SK-N-SH treated with all-trans-retinoic acid at 6 μM for 48 hours (cell line): Measurements from ENCODE around the gene EIF4G1.

Experiments used
- ARNTL ChIP-seq: fragments of 450-650 bp; formaldehyde crosslinking; IDR thresholded peaks from 2 replicates; pipeline ENCODE4 v1.5.0; 2020; ENCODE audit warnings: low read depth, mild to moderate bottlenecking, moderate library complexity, borderline replicate concordance
- CREB5 ChIP-seq: fragments of 250-450 bp; sonication (Bioruptor Pico); IDR thresholded peaks from 2 replicates; pipeline ENCODE4 v1.5.1; 2020; ENCODE audit warnings: low read depth, mild to moderate bottlenecking, moderate library complexity
- GLIS3 ChIP-seq: fragments of 250-450 bp; sonication (Bioruptor Pico); IDR thresholded peaks from 2 replicates; pipeline ENCODE4 v1.5.0; 2020; ENCODE audit warnings: mild to moderate bottlenecking, moderate library complexity
- ISL1 ChIP-seq: fragments of 250-450 bp; sonication (Bioruptor Pico); IDR thresholded peaks from 2 replicates; pipeline ENCODE4 v2.1.2; 2022; ENCODE audit warnings: mild to moderate bottlenecking, moderate library complexity
- PATZ1 ChIP-seq: fragments of 250-450 bp; sonication (Bioruptor Pico); IDR thresholded peaks from 2 replicates; pipeline ENCODE4 v1.8.0; 2020; ENCODE audit warnings: mild to moderate bottlenecking, moderate library complexity, borderline replicate concordance
- PPARA ChIP-seq: fragments of 250-450 bp; sonication (Bioruptor Pico); IDR thresholded peaks from 2 replicates; pipeline ENCODE4 v1.5.0; 2020; ENCODE audit warnings: mild to moderate bottlenecking, borderline replicate concordance
- RARB ChIP-seq: fragments of 250-450 bp; sonication (Bioruptor Pico); IDR thresholded peaks from 2 replicates; pipeline ENCODE4 v1.8.0; 2021; ENCODE audit warnings: mild to moderate bottlenecking, moderate library complexity
- SNAI2 ChIP-seq: fragments of 250-450 bp; sonication (Bioruptor Pico); IDR thresholded peaks from 2 replicates; pipeline ENCODE4 v1.5.0; 2020; ENCODE audit warnings: mild to moderate bottlenecking, moderate library complexity
- TCF4 ChIP-seq: fragments of 250-450 bp; sonication (Bioruptor Pico); IDR thresholded peaks from 2 replicates; pipeline ENCODE4 v1.8.0; 2021; ENCODE audit warnings: mild to moderate bottlenecking, moderate library complexity, borderline replicate concordance
- TSHZ2 ChIP-seq: fragments of 250-450 bp; sonication (Bioruptor Pico); IDR thresholded peaks from 2 replicates; pipeline ENCODE4 v1.5.0; 2020; ENCODE audit warnings: mild to moderate bottlenecking, moderate library complexity
- ZFP3 ChIP-seq: fragments of 250-450 bp; sonication (Bioruptor Pico); IDR thresholded peaks from 2 replicates; pipeline ENCODE4 v1.5.0; 2020; ENCODE audit warnings: mild to moderate bottlenecking, moderate library complexity
- ZNF565 ChIP-seq: fragments of 450-650 bp; formaldehyde crosslinking; conservative IDR thresholded peaks from 2 replicates; pipeline ENCODE4 v1.5.0; 2020; ENCODE audit warnings: low read depth, mild to moderate bottlenecking, moderate library complexity

- TF ChIP-seq PATZ1, result no peak
- no peak for TF ChIP-seq TCF4 (CRISPR knock-in tag)
- no peak for TF ChIP-seq ISL1 (CRISPR knock-in tag)
- TF ChIP-seq GLIS3 (CRISPR knock-in tag), result no peak
- no peak for TF ChIP-seq ZFP3
- TF ChIP-seq SNAI2, result no peak
- no peak for TF ChIP-seq RARB (CRISPR knock-in tag)
- no peak for TF ChIP-seq CREB5 (CRISPR knock-in tag)
- no peak for TF ChIP-seq ARNTL (CRISPR knock-in tag)
- TF ChIP-seq ZNF565, result no peak
- no peak for TF ChIP-seq TSHZ2 (CRISPR knock-in tag)
- TF ChIP-seq PPARA, result no peak
These were observed 24.6 kb downstream of the EIF4G1 start for GRCh38 chr3:184339001-184339400.
